ENCODE results near the gene TTC16. TPM values are rescaled to one million over a fixed set of nuclear protein-coding genes. Genes with fewer than 3 reads are reported as not detected.

Gene TTC16
- total and polyA plus RNA-seq, 2 donors (not counting 1 experiment from before 2014, with no cell fraction given): under 0.01 TPM; not detected in 1

DNA sequence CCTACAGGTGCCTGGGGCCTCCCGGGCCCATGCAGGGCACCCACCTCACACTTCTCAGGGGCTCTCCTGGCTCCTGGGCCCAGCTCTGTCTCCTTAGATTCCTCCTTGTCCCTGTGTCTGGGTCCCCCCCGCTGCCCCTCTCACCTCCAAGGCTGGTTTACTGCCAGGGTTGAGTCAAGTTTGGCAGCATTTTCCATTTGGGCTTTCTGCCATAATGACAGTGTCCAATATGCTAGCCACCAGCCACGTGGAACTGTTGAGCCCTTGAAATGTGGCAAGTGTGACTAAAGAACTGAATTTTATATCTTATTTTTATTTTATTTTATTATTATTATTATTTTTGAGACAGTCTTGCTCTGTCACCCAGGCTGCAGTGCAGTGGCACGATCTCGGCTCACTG lies 1.9 kb downstream of the TTC16 start:
- Histone ChIP-seq H4K20me1 (ENCODE audit: control insufficient read depth, extremely low read depth, insufficient read depth, low read length) (no peaks in the 10 kb centered on the region), H3K4me1 (ENCODE audit: control insufficient read depth, extremely low read depth, insufficient read depth, low read length) (peaks cover 7% of the 10 kb centered on the region), H3K27me3 (ENCODE audit: control insufficient read depth, insufficient read depth, low read length) (no peaks in the 10 kb centered on the region), H3K27ac (ENCODE audit: insufficient read depth, low read length) (no peak overlapping the region), H3K9ac (ENCODE audit: insufficient read depth, low read length) (no peak overlapping the region), H2AFZ (ENCODE audit: low read length) (no peak overlapping the region), H3K36me3 (ENCODE audit: control insufficient read depth, insufficient read depth, low read length) (no peaks in the 10 kb centered on the region), H3K4me3 (replicated peaks in 1 of 4; ENCODE audit: control extremely low read depth in 1 of 4, insufficient read depth in 1 of 4, low read depth in 3 of 4, low read length in 4 of 4) (no peak overlapping the region), H3K4me2 (ENCODE audit: extremely low read depth, insufficient read depth, low read length) (no peak overlapping the region), H3K79me2 (ENCODE audit: control insufficient read depth, insufficient read depth, low read length) (no peaks in the 10 kb centered on the region), H3K9me3 (ENCODE audit: control insufficient read depth, insufficient read depth, low read depth, low read length) (no peaks in the 10 kb centered on the region)
- no peak for DNase-seq (ENCODE audit: low read depth in 2 of 2)
- no peak for TF ChIP-seq EZH2 (IDR thresholded peaks at IDR 0.05; ENCODE audit: low read length, missing control alignments)
- TF ChIP-seq, protein P1, sequence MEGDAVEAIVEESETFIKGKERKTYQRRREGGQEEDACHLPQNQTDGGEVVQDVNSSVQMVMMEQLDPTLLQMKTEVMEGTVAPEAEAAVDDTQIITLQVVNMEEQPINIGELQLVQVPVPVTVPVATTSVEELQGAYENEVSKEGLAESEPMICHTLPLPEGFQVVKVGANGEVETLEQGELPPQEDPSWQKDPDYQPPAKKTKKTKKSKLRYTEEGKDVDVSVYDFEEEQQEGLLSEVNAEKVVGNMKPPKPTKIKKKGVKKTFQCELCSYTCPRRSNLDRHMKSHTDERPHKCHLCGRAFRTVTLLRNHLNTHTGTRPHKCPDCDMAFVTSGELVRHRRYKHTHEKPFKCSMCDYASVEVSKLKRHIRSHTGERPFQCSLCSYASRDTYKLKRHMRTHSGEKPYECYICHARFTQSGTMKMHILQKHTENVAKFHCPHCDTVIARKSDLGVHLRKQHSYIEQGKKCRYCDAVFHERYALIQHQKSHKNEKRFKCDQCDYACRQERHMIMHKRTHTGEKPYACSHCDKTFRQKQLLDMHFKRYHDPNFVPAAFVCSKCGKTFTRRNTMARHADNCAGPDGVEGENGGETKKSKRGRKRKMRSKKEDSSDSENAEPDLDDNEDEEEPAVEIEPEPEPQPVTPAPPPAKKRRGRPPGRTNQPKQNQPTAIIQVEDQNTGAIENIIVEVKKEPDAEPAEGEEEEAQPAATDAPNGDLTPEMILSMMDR (conservative IDR thresholded peaks at IDR 0.05 in 1 of 2, IDR thresholded peaks at IDR 0.05 in 1 of 2; ENCODE audit: low read depth in 1 of 2, low read length in 2 of 2): no peak

DNA sequence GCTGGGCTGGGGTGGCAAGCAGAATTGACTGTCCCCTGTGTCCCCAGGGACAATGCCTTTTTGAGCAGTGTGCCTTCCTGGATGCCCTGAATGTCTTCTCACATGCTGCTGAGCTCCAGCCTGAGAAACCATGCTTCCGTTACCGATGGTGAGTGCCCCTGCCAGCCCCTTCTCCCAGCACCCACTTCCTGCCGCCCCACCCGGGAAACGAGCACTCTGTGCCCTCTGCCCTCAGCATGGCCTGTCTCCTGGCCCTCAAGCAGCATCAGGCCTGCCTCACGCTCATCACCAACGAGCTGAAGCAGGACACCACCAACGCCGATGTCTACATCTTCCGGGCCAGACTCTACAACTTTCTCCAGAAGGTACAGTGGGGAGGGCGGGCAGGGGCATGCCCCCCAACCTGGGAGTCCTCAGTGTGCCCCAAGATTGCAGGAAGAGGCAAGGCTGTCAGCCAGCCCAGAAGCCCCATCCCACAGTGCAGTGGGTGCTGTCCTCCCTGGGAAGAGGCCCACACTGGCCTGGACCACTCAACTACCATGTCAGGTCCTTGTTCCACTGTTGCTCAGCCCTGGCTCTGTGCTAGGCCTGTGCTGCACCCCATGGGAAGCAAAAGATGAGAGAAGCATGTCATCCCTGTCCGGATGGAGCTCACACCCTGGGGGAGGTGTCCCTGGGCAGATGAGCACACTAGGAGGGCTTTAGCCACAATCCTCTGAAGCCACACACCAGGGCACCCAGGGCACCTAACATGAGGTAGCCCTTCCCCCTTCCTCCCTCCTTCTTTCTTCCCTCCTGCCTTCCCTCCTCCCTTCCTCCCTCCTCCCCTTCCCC lies 4.4 kb downstream of the TTC16 start:
- H3K27me3 ChIP-seq (ENCODE audit: control insufficient read depth, insufficient read depth, low read length): no peaks in the 10 kb centered on the region
- no peak for TF ChIP-seq EZH2 (IDR thresholded peaks at IDR 0.05; ENCODE audit: low read length, missing control alignments)
- TF ChIP-seq, protein P1 (conservative IDR thresholded peaks at IDR 0.05 in 1 of 2, IDR thresholded peaks at IDR 0.05 in 1 of 2; ENCODE audit: low read depth in 1 of 2, low read length in 2 of 2): no peak
- no peak overlapping the region for H3K9ac ChIP-seq (ENCODE audit: insufficient read depth, low read length)
- no peak overlapping the region for H2AFZ ChIP-seq (ENCODE audit: low read length)
- H3K9me3 ChIP-seq (ENCODE audit: control insufficient read depth, insufficient read depth, low read depth, low read length): no peaks in the 10 kb centered on the region
- no peak overlapping the region for H3K4me2 ChIP-seq (ENCODE audit: extremely low read depth, insufficient read depth, low read length)
- H3K27ac ChIP-seq (ENCODE audit: insufficient read depth, low read length): no peak overlapping the region
- no peaks in the 10 kb centered on the region for H3K79me2 ChIP-seq (ENCODE audit: control insufficient read depth, insufficient read depth, low read length)
- H3K36me3 ChIP-seq (ENCODE audit: control insufficient read depth, insufficient read depth, low read length): no peaks in the 10 kb centered on the region
- H3K4me1 ChIP-seq (ENCODE audit: control insufficient read depth, extremely low read depth, insufficient read depth, low read length): peaks cover 16% of the 10 kb centered on the region
- no peaks in the 10 kb centered on the region for H4K20me1 ChIP-seq (ENCODE audit: control insufficient read depth, extremely low read depth, insufficient read depth, low read length)
- DNase-seq (ENCODE audit: low read depth in 2 of 2): no peak
- no peak overlapping the region for H3K4me3 ChIP-seq (replicated peaks in 1 of 4; ENCODE audit: control extremely low read depth in 1 of 4, insufficient read depth in 1 of 4, low read depth in 3 of 4, low read length in 4 of 4)

DNA sequence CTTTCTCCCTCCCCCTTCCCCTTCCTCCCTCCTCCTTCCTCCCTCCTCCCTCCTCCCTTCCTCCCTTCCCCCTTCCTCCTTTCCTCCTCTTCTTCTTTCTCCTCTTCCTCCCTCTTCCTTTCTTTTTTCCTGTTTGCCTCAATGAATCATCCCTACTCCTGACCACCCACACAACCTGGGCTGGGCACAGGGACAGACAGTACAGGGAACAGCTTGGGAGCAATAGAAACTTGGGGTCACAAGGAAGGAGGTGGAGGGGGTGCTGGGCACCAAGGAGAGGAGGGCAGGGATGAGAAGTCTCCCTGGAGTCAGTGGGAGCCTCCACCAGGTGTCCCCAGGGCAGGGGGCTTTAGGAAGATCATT lies 5.0 kb downstream of the TTC16 start:
- no peaks in the 10 kb centered on the region for H3K27me3 ChIP-seq (ENCODE audit: control insufficient read depth, insufficient read depth, low read length)
- DNase-seq (ENCODE audit: low read depth in 2 of 2): no peak
- no peaks in the 10 kb centered on the region for H3K79me2 ChIP-seq (ENCODE audit: control insufficient read depth, insufficient read depth, low read length)
- no peaks in the 10 kb centered on the region for H4K20me1 ChIP-seq (ENCODE audit: control insufficient read depth, extremely low read depth, insufficient read depth, low read length)
- H3K36me3 ChIP-seq (ENCODE audit: control insufficient read depth, insufficient read depth, low read length): no peaks in the 10 kb centered on the region
- H2AFZ ChIP-seq (ENCODE audit: low read length): no peak overlapping the region
- H3K9ac ChIP-seq (ENCODE audit: insufficient read depth, low read length): no peak overlapping the region
- TF ChIP-seq, protein P1 (conservative IDR thresholded peaks at IDR 0.05 in 1 of 2, IDR thresholded peaks at IDR 0.05 in 1 of 2; ENCODE audit: low read depth in 1 of 2, low read length in 2 of 2): no peak
- TF ChIP-seq EZH2 (IDR thresholded peaks at IDR 0.05; ENCODE audit: low read length, missing control alignments): no peak
- H3K4me2 ChIP-seq (ENCODE audit: extremely low read depth, insufficient read depth, low read length): no peak overlapping the region
- H3K9me3 ChIP-seq (ENCODE audit: control insufficient read depth, insufficient read depth, low read depth, low read length): no peaks in the 10 kb centered on the region
- no peak overlapping the region for H3K27ac ChIP-seq (ENCODE audit: insufficient read depth, low read length)
- H3K4me1 ChIP-seq (ENCODE audit: control insufficient read depth, extremely low read depth, insufficient read depth, low read length): peaks cover 16% of the 10 kb centered on the region
- H3K4me3 ChIP-seq (replicated peaks in 1 of 4; ENCODE audit: control extremely low read depth in 1 of 4, insufficient read depth in 1 of 4, low read depth in 3 of 4, low read length in 4 of 4): no peak overlapping the region

Data from fibroblast of lung (primary cell).